A673 (cell line): Measurements from ENCODE around the gene TRPM8.

Experiments
- EZH2 ChIP-seq: fragments of 200-600 bp; sonication (generic); IDR thresholded peaks from 2 replicates; pipeline ENCODE4 v1.6.1; 2017; ENCODE audit warnings: borderline replicate concordance, low read depth, mild to moderate bottlenecking, mixed read lengths, antibody characterized with exemption, low read length; ENCODE audit not compliant: poor library complexity, severe bottlenecking
- TF ChIP-seq, protein P1 (sequence below): fragments of 300-800, 200-600 bp; sonication (generic); conservative IDR thresholded peaks from 2 replicates; pipeline ENCODE4 v1.5.1; 2017; ENCODE audit warnings: low read depth, mild to moderate bottlenecking, antibody characterized with exemption, low read length, moderate library complexity, mixed read lengths

DNA sequence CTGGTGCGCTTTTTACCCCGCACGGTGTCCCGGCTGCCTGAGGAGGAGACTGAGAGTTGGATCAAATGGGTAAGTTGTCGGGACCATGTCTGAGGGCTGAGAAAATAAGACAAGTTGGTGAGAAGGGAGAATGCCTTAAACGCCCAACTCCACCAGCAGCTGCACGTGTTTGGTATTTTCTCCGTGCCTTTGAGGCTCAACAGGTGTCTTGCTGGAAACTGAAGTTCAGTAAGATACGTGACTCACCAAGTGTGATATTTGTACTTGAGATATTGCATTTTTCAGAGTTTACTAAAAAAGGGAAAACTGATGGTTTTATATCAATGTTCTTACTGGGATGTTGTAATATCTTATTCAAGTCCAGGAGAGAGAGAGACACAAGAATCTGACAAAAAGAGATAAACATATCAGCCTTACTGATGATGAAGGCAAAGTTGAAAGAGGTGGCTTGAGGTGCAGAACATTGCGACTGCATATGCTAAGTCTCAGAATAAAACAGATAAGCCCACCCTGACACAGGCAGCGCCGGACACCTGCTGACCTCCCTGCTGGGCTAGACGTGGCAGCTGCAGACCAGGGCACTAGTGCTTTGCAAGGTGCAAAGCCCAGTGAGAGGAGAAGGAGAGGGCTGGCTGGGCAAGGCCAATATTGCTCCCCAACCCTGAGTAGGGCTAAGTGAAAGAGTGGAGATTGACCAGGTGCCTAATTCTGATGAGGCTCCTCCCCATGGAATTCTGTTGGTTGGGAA is 33.1 kb downstream of the TRPM8 start:
- TF ChIP-seq, protein P1, sequence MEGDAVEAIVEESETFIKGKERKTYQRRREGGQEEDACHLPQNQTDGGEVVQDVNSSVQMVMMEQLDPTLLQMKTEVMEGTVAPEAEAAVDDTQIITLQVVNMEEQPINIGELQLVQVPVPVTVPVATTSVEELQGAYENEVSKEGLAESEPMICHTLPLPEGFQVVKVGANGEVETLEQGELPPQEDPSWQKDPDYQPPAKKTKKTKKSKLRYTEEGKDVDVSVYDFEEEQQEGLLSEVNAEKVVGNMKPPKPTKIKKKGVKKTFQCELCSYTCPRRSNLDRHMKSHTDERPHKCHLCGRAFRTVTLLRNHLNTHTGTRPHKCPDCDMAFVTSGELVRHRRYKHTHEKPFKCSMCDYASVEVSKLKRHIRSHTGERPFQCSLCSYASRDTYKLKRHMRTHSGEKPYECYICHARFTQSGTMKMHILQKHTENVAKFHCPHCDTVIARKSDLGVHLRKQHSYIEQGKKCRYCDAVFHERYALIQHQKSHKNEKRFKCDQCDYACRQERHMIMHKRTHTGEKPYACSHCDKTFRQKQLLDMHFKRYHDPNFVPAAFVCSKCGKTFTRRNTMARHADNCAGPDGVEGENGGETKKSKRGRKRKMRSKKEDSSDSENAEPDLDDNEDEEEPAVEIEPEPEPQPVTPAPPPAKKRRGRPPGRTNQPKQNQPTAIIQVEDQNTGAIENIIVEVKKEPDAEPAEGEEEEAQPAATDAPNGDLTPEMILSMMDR, result no peak
- no peak for TF ChIP-seq EZH2
